GM18873 (cell line): Measurements from ENCODE around the gene CCR5AS.

ENCODE experiments used
- ATAC-seq: cut with Tn5 transposase; IDR thresholded peaks from one replicate; pipeline ENCODE4 v1.9.1; 2021; ENCODE audit warnings: mild to moderate bottlenecking, moderate library complexity, moderate number of reproducible peaks; ENCODE audit not compliant: unreplicated experiment, low FRiP score

CCR5AS gene

GRCh38 chr3:46383211-46383950 is 23.5 kb downstream of the CCR5AS start:
- ATAC-seq: no peak

GRCh38 chr3:46381625-46382024 is 25.2 kb downstream of the CCR5AS start:
- no peak for ATAC-seq

- ATAC-seq: no peak
Measured at GRCh38 chr3:46380471-46381221, 26.2 kb downstream of the CCR5AS start.

GRCh38 chr3:46378426-46378942 is 28.4 kb downstream of the CCR5AS start:
- no peak for ATAC-seq

- ATAC-seq: no peak
Measured at GRCh38 chr3:46375814-46376213, 31.1 kb downstream of the CCR5AS start.

GRCh38 chr3:46375218-46375617 is 31.6 kb downstream of the CCR5AS start:
- ATAC-seq: no peak

GRCh38 chr3:46374755-46375154 is 32.1 kb downstream of the CCR5AS start:
- ATAC-seq: no peak

- ATAC-seq: no peak
Measured at GRCh38 chr3:46372492-46373359, 34.1 kb downstream of the CCR5AS start.

GRCh38 chr3:46371519-46372340 is 35.1 kb downstream of the CCR5AS start:
- no peak for ATAC-seq

GRCh38 chr3:46370839-46371518 is 35.9 kb downstream of the CCR5AS start, which contains the start of gene CCR5:
TSS of gene CCR5 (plus strand) at chr3:46370946. CDS start at chr3:46372903, 1,957 bp downstream.
- ATAC-seq: no peak

- ATAC-seq: no peak
Measured at GRCh38 chr3:46369675-46370132, 37.2 kb downstream of the CCR5AS start.

- ATAC-seq: no peak
Measured at GRCh38 chr3:46369151-46369550, 37.7 kb downstream of the CCR5AS start.

- no peak for ATAC-seq
Measured at GRCh38 chr3:46368569-46368968, 38.3 kb downstream of the CCR5AS start.

GRCh38 chr3:46367811-46368210 is 39.1 kb downstream of the CCR5AS start:
- ATAC-seq: no peak

GRCh38 chr3:46365737-46366524 is 40.9 kb downstream of the CCR5AS start:
- ATAC-seq: no peak

- no peak for ATAC-seq
Measured at GRCh38 chr3:46365041-46365440, 41.8 kb downstream of the CCR5AS start.

- no peak for ATAC-seq
Measured at GRCh38 chr3:46361408-46362283, 45.2 kb downstream of the CCR5AS start.
